PC-9 (cell line): ENCODE data around the gene ANKFN1.

Experiments used
- EZH2 ChIP-seq: fragments of 200-600 bp; sonication (generic); IDR thresholded peaks from 2 replicates; pipeline ENCODE4 v1.8.0; 2017; ENCODE audit warnings: antibody characterized with exemption, low read depth
- TF ChIP-seq, protein P1 (sequence below): fragments of 200-600 bp; sonication (generic); conservative IDR thresholded peaks from 2 replicates; pipeline ENCODE4 v1.6.1; 2017; ENCODE audit warnings: mixed run types, antibody characterized with exemption, mild to moderate bottlenecking, moderate library complexity

DNA sequence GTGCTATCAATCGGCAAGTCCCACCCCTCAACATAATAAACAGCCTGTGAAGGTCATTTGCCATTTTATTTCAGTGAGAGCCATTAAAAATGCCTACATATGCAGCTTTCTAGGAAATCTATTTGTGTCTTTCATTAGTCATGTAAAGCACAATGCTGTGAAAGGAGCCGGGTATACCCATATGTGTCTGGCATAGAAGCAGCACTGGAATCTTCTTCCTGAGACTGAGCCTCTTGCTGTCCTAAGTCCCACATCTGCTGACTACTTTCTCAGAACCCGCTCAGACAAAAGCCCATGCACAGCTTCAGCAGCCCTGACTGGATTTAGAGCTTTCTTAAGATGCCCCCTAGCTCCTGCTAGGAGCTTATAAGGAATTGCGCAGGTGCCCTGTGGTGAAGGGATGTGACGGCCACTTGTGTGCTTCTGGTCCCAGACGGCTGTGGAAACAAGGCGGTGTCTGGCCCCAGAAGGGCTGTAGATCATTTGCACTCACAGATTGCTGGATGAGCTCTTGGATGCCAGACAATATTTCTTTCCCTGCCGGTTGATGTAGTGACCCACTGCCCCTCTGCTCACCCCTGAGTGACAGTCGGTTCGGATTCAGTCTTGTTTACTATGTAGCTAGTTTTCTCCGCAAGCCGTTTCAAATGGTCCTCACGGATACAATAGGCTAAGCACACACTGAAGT, 172.2 kb downstream of the ANKFN1 start:
- TF ChIP-seq, protein P1, sequence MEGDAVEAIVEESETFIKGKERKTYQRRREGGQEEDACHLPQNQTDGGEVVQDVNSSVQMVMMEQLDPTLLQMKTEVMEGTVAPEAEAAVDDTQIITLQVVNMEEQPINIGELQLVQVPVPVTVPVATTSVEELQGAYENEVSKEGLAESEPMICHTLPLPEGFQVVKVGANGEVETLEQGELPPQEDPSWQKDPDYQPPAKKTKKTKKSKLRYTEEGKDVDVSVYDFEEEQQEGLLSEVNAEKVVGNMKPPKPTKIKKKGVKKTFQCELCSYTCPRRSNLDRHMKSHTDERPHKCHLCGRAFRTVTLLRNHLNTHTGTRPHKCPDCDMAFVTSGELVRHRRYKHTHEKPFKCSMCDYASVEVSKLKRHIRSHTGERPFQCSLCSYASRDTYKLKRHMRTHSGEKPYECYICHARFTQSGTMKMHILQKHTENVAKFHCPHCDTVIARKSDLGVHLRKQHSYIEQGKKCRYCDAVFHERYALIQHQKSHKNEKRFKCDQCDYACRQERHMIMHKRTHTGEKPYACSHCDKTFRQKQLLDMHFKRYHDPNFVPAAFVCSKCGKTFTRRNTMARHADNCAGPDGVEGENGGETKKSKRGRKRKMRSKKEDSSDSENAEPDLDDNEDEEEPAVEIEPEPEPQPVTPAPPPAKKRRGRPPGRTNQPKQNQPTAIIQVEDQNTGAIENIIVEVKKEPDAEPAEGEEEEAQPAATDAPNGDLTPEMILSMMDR, result no peak
- no peak for TF ChIP-seq EZH2
